Activated T-helper 1 cell treated with anti-CD3 and anti-CD28 coated beads, Interleukin-12 subunit alpha, Interleukin-12 subunit beta, Interleukin-2, Interleukin-4 antibody, amounts not matched to agents 30 ng/mL and 10 ng/mL and 1 ng/mL, durations not matched to agents 14 hours and 24 hours and 36 hours (primary cell): Measurements from ENCODE around the gene SFXN4. TPM values are rescaled to one million over a fixed set of nuclear protein-coding genes. Genes with fewer than 3 reads are reported as not detected.
"Not testable (repeated sequence)": the region's sequence is repeated elsewhere in the genome, so short reads cannot be mapped to it uniquely, and the experiment has no call there.

ENCODE experiments used
- DNase-seq: peaks from one replicate; pipeline ENCODE4 v3.0.0; 2021; ENCODE audit warnings: low spot score
- H3K27ac Mint-ChIP-seq: one replicate; pipeline ENCODE4 v1.8.0; 2021; ENCODE audit warnings: mild to moderate bottlenecking, mixed read lengths
- H3K27me3 Mint-ChIP-seq: one replicate; pipeline ENCODE4 v1.8.0; 2022; ENCODE audit warnings: mild to moderate bottlenecking, moderate library complexity, mixed read lengths; ENCODE audit not compliant: insufficient read depth
- H3K36me3 Mint-ChIP-seq: one replicate; pipeline ENCODE4 v1.8.0; 2021; ENCODE audit warnings: low read depth, mixed read lengths
- H3K4me1 Mint-ChIP-seq: one replicate; pipeline ENCODE4 v1.8.0; 2021; ENCODE audit warnings: low read depth, mixed read lengths
- H3K4me3 Mint-ChIP-seq: one replicate; pipeline ENCODE4 v1.8.0; 2021; ENCODE audit warnings: mild to moderate bottlenecking, moderate library complexity, mixed read lengths
- H3K9me3 Mint-ChIP-seq: one replicate; pipeline ENCODE4 v1.8.0; 2021; ENCODE audit warnings: mixed read lengths
- intact Hi-C: fragments of 100-400 bp; cut with micrococcal nuclease; formaldehyde crosslinking; loops from one replicate; pipeline ENCODE4 v1.15.1; 2024
- total RNA-seq: library from RNA; stranded (reverse); gene quantifications from 2 replicates; pipeline ENCODE4 v1.2.3, GENCODE V29; 2022

SFXN4 gene
- total RNA-seq, 1 donor from 2014 or later = 58.7 TPM

- H3K4me1 Mint-ChIP-seq = peaks cover 12% of the 10 kb centered on the region
- H3K4me3 Mint-ChIP-seq, intact Hi-C loops, H3K9me3 Mint-ChIP-seq, H3K27me3 Mint-ChIP-seq, DNase-seq, H3K27ac Mint-ChIP-seq: not testable (repeated sequence)
- peaks cover 16% of the 10 kb centered on the region for H3K36me3 Mint-ChIP-seq
These were observed 57.7 kb downstream of the SFXN4 start for GRCh38 chr10:119107771-119108170.

GRCh38 chr10:119107106-119107505, 58.4 kb downstream of the SFXN4 start:
- Mint-ChIP-seq H3K36me3 (peaks cover 15% of the 10 kb centered on the region), H3K4me1 (peaks cover 12% of the 10 kb centered on the region)
- DNase-seq, intact Hi-C loops, H3K9me3 Mint-ChIP-seq, H3K27ac Mint-ChIP-seq, H3K27me3 Mint-ChIP-seq, H3K4me3 Mint-ChIP-seq: not testable (repeated sequence)

- Mint-ChIP-seq H3K36me3 (peaks cover 12% of the 10 kb centered on the region), H3K4me3 (peak overlapping the region; percentile 87), H3K4me1 (peaks cover 14% of the 10 kb centered on the region)
- H3K9me3 Mint-ChIP-seq, DNase-seq, H3K27ac Mint-ChIP-seq, intact Hi-C loops, H3K27me3 Mint-ChIP-seq: not testable (repeated sequence)
These were observed 59.6 kb downstream of the SFXN4 start for GRCh38 chr10:119105899-119106298.

GRCh38 chr10:119105155-119105554, 60.4 kb downstream of the SFXN4 start:
- Mint-ChIP-seq H3K27me3 (no peaks in the 10 kb centered on the region), H3K4me1 (peaks cover 21% of the 10 kb centered on the region), H3K4me3 (peak overlapping the region; percentile 87), H3K9me3 (no peaks in the 10 kb centered on the region), H3K27ac (peak overlapping the region; percentile 80), H3K36me3 (peaks cover 11% of the 10 kb centered on the region)
- intact Hi-C loops = no loop called here
- no peak for DNase-seq

GRCh38 chr10:119104654-119105015, 60.9 kb downstream of the SFXN4 start:
- Mint-ChIP-seq H3K36me3 (peaks cover 7% of the 10 kb centered on the region), H3K9me3 (no peaks in the 10 kb centered on the region), H3K27me3 (no peaks in the 10 kb centered on the region), H3K4me3 (peak overlapping the region; percentile 87), H3K27ac (no peak overlapping the region), H3K4me1 (peaks cover 22% of the 10 kb centered on the region)
- DNase-seq = no peak
- intact Hi-C loops = loop anchor here (1.0 to 5.0 kb wide), 5 partner anchors 24 to 437 kb away; partner anchors contain the start of genes CACUL1, EIF3A and SFXN4

GRCh38 chr10:119103903-119104653, 61.4 kb downstream of the SFXN4 start, which contains the start of gene DENND10:
Gene DENND10, plus strand, starts transcription at chr10:119104113. Its CDS starts 30 bp downstream, at chr10:119104143.
- Mint-ChIP-seq H3K27ac (peak within 1 kb of the TSS; percentile 58), H3K4me3 (peak within 1 kb of the TSS; percentile 87), H3K36me3 (peaks cover 7% of the 10 kb centered on the region), H3K4me1 (peaks cover 22% of the 10 kb centered on the region), H3K27me3 (no peaks in the 10 kb centered on the region), H3K9me3 (no peaks in the 10 kb centered on the region)
- DNase-seq = peak; percentile 68
- intact Hi-C loops = loop anchor here (1.0 to 5.0 kb wide), 7 partner anchors 24 to 621 kb away; partner anchors contain the start of genes CACUL1, EIF3A, PRDX3 and SFXN4

- Mint-ChIP-seq H3K27ac (peak overlapping the region; percentile 58), H3K27me3 (no peaks in the 10 kb centered on the region), H3K9me3 (no peaks in the 10 kb centered on the region), H3K4me3 (peak overlapping the region; percentile 79), H3K4me1 (peaks cover 22% of the 10 kb centered on the region), H3K36me3 (peaks cover 5% of the 10 kb centered on the region)
- intact Hi-C loops = loop anchor here (1.0 to 5.0 kb wide), 3 partner anchors 75 to 622 kb away; partner anchors contain the start of genes CACUL1 and PRDX3
- DNase-seq = no peak
These were observed 62.1 kb downstream of the SFXN4 start for GRCh38 chr10:119103241-119103902.

- Mint-ChIP-seq H3K36me3 (no peaks in the 10 kb centered on the region), H3K27me3 (no peaks in the 10 kb centered on the region)
- intact Hi-C loops = loop anchor here (5.0 kb wide), 1 partner anchor 349 kb away; the partner anchor contains the start of gene CACUL1
These were observed 64.0 kb downstream of the SFXN4 start for GRCh38 chr10:119101366-119102098.

GRCh38 chr10:119100434-119101238, 64.9 kb downstream of the SFXN4 start:
- Mint-ChIP-seq H3K36me3 (no peaks in the 10 kb centered on the region), H3K4me1 (peaks cover 28% of the 10 kb centered on the region), H3K27me3 (no peaks in the 10 kb centered on the region), H3K27ac (no peak overlapping the region), H3K9me3 (no peaks in the 10 kb centered on the region), H3K4me3 (no peak overlapping the region)
- intact Hi-C loops = loop anchor here (5.0 kb wide), 1 partner anchor 348 kb away; the partner anchor contains the start of gene CACUL1
- DNase-seq = no peak

More at GRCh38 chr10:119101366-119102098, 64.0 kb downstream of the SFXN4 start:
- H3K9me3 Mint-ChIP-seq = no peaks in the 10 kb centered on the region
- no peak for DNase-seq
- H3K27ac Mint-ChIP-seq = no peak overlapping the region
- peaks cover 22% of the 10 kb centered on the region for H3K4me1 Mint-ChIP-seq
- H3K4me3 Mint-ChIP-seq = no peak overlapping the region

- Mint-ChIP-seq H3K9me3 (no peaks in the 10 kb centered on the region), H3K4me3 (no peak overlapping the region), H3K27ac (no peak overlapping the region), H3K36me3 (no peaks in the 10 kb centered on the region), H3K4me1 (peaks cover 24% of the 10 kb centered on the region), H3K27me3 (no peaks in the 10 kb centered on the region)
- intact Hi-C loops = no loop called here
- DNase-seq = no peak
These were observed 66.9 kb downstream of the SFXN4 start for GRCh38 chr10:119098576-119098975.

- H3K27ac Mint-ChIP-seq, H3K9me3 Mint-ChIP-seq, H3K27me3 Mint-ChIP-seq, H3K36me3 Mint-ChIP-seq, DNase-seq, H3K4me3 Mint-ChIP-seq, intact Hi-C loops: not testable (repeated sequence)
- H3K4me1 Mint-ChIP-seq = peaks cover 34% of the 10 kb centered on the region
These were observed 68.7 kb downstream of the SFXN4 start for GRCh38 chr10:119096641-119097415.
